Measurements from ENCODE around the gene GRK7. TPM values are rescaled to one million over a fixed set of nuclear protein-coding genes. Genes with fewer than 3 reads are reported as not detected.

The GRK7 gene
- total RNA-seq, 4 donors from 2014 or later, result 0.34 TPM; not detected in 3

DNA sequence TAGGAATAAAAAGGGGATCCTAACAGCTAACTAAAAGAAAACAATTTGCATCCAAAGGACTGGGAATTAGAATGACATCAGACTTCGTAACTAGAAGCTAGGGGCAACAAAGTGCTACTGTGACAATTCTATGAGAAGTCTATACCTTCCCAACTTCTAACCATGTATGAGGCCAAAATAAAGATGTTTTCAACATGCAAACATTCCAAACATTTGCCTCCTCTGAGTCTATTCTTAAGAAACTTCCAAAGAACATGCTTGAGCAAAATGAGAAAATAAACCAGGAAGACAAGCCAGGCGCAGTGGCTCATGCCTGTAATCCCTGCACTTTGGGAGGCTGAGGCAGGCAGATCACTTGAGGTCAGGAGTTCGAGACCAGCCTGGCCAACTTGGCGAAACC lies 38.2 kb upstream of the GRK7 start:
- H3K4me3 ChIP-seq (ENCODE audit: low read depth, poor library complexity, severe bottlenecking), result no peak overlapping the region
- TF ChIP-seq, protein P1, sequence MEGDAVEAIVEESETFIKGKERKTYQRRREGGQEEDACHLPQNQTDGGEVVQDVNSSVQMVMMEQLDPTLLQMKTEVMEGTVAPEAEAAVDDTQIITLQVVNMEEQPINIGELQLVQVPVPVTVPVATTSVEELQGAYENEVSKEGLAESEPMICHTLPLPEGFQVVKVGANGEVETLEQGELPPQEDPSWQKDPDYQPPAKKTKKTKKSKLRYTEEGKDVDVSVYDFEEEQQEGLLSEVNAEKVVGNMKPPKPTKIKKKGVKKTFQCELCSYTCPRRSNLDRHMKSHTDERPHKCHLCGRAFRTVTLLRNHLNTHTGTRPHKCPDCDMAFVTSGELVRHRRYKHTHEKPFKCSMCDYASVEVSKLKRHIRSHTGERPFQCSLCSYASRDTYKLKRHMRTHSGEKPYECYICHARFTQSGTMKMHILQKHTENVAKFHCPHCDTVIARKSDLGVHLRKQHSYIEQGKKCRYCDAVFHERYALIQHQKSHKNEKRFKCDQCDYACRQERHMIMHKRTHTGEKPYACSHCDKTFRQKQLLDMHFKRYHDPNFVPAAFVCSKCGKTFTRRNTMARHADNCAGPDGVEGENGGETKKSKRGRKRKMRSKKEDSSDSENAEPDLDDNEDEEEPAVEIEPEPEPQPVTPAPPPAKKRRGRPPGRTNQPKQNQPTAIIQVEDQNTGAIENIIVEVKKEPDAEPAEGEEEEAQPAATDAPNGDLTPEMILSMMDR (IDR thresholded peaks at IDR 0.05), result no peak
- TF ChIP-seq POLR2A (IDR thresholded peaks at IDR 0.05), result no peak
- intact Hi-C loops (cut with DNase I; ENCODE audit: low total_unique reads), result no loop called here
- WGBS, 2 donors, result 92 to 98% methylated on average over 4 of the region's 4 CpGs
- no peak for DNase-seq (ENCODE audit: low spot score in 2 of 2)

DNA sequence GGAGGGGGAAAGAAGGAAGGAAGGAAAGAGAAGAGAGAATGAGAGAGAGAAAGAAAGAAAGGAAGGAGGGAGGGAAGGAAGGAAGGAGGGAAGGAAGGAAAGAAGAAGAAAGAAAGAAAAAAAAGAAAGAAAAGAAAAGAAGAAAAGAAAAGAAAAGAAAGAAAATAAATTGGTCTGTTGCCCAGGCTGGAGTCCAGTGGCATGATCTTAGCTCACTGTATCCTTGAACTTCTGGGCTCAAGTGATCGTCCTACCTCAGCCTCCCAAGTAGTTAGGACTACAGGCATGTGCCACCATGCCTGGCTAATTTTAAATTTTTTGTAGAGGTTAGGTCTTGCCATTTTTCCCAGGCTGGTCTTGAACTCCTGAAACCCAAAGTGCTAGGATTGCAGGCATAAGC lies 36.7 kb upstream of the GRK7 start:
- H3K4me3 ChIP-seq (ENCODE audit: low read depth, poor library complexity, severe bottlenecking), result no peak overlapping the region
- no peak for DNase-seq (ENCODE audit: low spot score in 2 of 2)
- 93 to 100% methylated on average over 1 of the region's 1 CpG for WGBS, 2 donors
- intact Hi-C loops (cut with DNase I; ENCODE audit: low total_unique reads), result no loop called here
- TF ChIP-seq, protein P1 (IDR thresholded peaks at IDR 0.05), result no peak
- no peak for TF ChIP-seq POLR2A (IDR thresholded peaks at IDR 0.05)

DNA sequence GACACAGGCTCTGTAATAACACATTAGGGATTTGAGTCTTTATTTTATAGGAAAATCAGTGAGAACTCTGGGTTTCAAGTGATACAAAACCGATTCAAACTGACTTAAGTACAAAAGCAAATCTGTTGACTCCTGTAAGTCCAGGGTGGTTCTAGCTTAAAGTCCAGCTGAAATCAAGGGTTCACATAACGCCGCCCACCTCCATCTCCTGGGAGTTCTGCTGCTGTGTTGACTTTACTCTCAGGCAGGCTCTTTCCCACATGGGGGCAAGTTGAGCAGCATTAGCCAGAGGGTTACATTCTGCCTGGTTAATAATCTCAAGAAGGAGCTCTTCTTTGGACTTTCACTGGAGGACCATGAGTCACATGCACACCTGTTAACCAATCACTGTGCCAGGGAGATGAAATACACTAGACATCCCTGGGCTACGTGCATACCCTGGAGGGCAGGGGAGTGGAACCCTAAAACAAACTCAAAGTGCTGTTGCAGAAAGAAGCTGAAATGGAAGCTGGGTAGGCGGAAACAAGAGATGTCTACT lies 34.8 kb upstream of the GRK7 start:
- TF ChIP-seq POLR2A (IDR thresholded peaks at IDR 0.05), result no peak
- TF ChIP-seq, protein P1 (IDR thresholded peaks at IDR 0.05), result no peak
- DNase-seq (ENCODE audit: low spot score in 2 of 2), result no peak
- 81 to 89% methylated on average over 5 of the region's 5 CpGs for WGBS, 2 donors
- intact Hi-C loops (cut with DNase I; ENCODE audit: low total_unique reads), result no loop called here
- H3K4me3 ChIP-seq (ENCODE audit: low read depth, poor library complexity, severe bottlenecking), result no peak overlapping the region

DNA sequence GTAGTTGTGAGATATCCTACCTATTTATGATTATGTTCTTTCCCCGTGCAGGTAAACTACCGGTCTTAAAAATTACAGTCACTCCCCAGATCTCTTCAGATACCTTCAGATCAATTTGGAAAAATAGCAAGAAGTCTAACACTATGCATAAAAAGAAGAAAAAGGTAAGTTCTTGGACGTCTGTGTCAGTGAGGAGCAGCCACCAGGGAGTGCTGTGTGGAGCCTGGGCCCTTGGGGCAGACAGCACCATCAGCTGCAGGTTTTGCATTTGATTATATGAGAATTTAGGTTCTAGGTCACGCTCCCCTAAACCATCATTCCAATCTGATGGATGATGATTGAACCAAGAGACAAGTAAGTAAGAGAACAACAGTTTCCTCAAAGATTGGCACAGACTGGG lies 34.0 kb upstream of the GRK7 start:
- no peak for TF ChIP-seq POLR2A (IDR thresholded peaks at IDR 0.05)
- TF ChIP-seq, protein P1 (IDR thresholded peaks at IDR 0.05), result no peak
- WGBS, 2 donors, result 85 to 86% methylated on average over 4 of the region's 4 CpGs
- intact Hi-C loops (cut with DNase I; ENCODE audit: low total_unique reads), result no loop called here
- H3K4me3 ChIP-seq (ENCODE audit: low read depth, poor library complexity, severe bottlenecking), result no peak overlapping the region
- no peak for DNase-seq (ENCODE audit: low spot score in 2 of 2)

DNA sequence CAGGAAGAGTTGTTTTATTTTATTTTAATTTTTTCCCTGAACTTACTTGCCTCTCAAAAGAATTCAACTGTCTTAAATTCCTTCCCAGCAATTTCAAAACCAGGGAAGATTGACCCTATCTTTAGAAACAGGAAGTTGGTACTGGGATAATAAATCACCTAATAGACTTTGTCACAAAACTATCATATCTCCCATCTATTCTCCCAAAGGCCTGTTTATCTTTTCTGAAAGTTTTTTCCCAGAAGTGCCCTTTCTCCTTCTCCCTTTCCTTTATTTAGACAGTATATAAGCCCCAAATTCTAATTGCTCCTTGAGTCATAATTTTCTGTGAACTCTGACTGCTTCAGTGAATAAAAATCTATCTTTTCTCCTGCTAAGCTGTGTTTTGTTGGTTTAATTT lies 28.0 kb upstream of the GRK7 start:
- no peak overlapping the region for H3K4me3 ChIP-seq (ENCODE audit: low read depth, poor library complexity, severe bottlenecking)
- intact Hi-C loops (cut with DNase I; ENCODE audit: low total_unique reads), result loop anchor here (5.0 to 10.0 kb wide), 2 partner anchors 140 to 177 kb away; partner anchors contain the start of gene ATP1B3
- TF ChIP-seq, protein P1 (IDR thresholded peaks at IDR 0.05), result no peak
- no peak for TF ChIP-seq POLR2A (IDR thresholded peaks at IDR 0.05)

More for the DNA sequence above, 28.0 kb upstream of the GRK7 start:
- no peak for DNase-seq (ENCODE audit: low spot score in 2 of 2)

All from lower leg skin (tissue), 4 donors.